GM06990 (cell line): Measurements from ENCODE around the gene CETN1.

Experiments
- DNase-seq: peaks from one replicate; pipeline ENCODE4 v3.0.0-alpha.2; 2011; ENCODE audit not compliant: insufficient read length; ENCODE audit errors: extremely low read depth
- H3K27me3 ChIP-seq: replicated peaks from 2 replicates; pipeline ENCODE4 v1.6.0; 2011; ENCODE audit warnings: low read length; ENCODE audit not compliant: control insufficient read depth, insufficient read depth
- H3K36me3 ChIP-seq: 2 replicates; pipeline ENCODE4 v1.5.1; 2011; ENCODE audit warnings: low read length; ENCODE audit not compliant: control insufficient read depth, insufficient read depth
- H3K4me3 ChIP-seq: replicated peaks from 2 replicates; pipeline ENCODE4 v1.5.1; 2011; ENCODE audit warnings: low read depth, mild to moderate bottlenecking, control low read depth, low read length
- CTCF ChIP-seq: IDR thresholded peaks from 2 replicates; pipeline ENCODE4 v1.5.1; 2011; ENCODE audit warnings: low read length, control low read depth, mild to moderate bottlenecking, inconsistent platforms; ENCODE audit not compliant: insufficient read depth, poor library complexity, severe bottlenecking

Gene CETN1

GRCh38 chr18:580154-580553 is at the start of gene CETN1:
TSS of gene CETN1 (plus strand) at chr18:580380. CDS start at chr18:580409, 29 bp downstream.
- H3K27me3 ChIP-seq = no peaks in the 10 kb centered on the region
- DNase-seq = no peak
- no peaks in the 10 kb centered on the region for H3K36me3 ChIP-seq

GRCh38 chr18:532018-532417 is 48.2 kb upstream of the CETN1 start:
- TF ChIP-seq CTCF = no peak
- DNase-seq = no peak
- H3K4me3 ChIP-seq = no peak overlapping the region
- no peaks in the 10 kb centered on the region for H3K27me3 ChIP-seq
- no peaks in the 10 kb centered on the region for H3K36me3 ChIP-seq

More at GRCh38 chr18:580154-580553, at the start of gene CETN1:
- no peak for TF ChIP-seq CTCF
- H3K4me3 ChIP-seq = no peak within 1 kb of the TSS

- Histone ChIP-seq H3K27me3 (no peaks in the 10 kb centered on the region), H3K36me3 (no peaks in the 10 kb centered on the region), H3K4me3 (no peak overlapping the region)
- DNase-seq = no peak
- no peak for TF ChIP-seq CTCF
Measured at GRCh38 chr18:532632-533031, 47.5 kb upstream of the CETN1 start.

GRCh38 chr18:533995-534601 is 46.1 kb upstream of the CETN1 start:
- TF ChIP-seq CTCF = no peak
- Histone ChIP-seq H3K4me3 (no peak overlapping the region), H3K36me3 (no peaks in the 10 kb centered on the region), H3K27me3 (no peaks in the 10 kb centered on the region)
- DNase-seq = no peak

GRCh38 chr18:543447-544078 is 36.6 kb upstream of the CETN1 start:
- Histone ChIP-seq H3K4me3 (no peak overlapping the region), H3K36me3 (no peaks in the 10 kb centered on the region), H3K27me3 (no peaks in the 10 kb centered on the region)
- no peak for TF ChIP-seq CTCF
- DNase-seq = no peak

- Histone ChIP-seq H3K27me3 (no peaks in the 10 kb centered on the region), H3K4me3 (no peak overlapping the region), H3K36me3 (no peaks in the 10 kb centered on the region)
- no peak for DNase-seq
- no peak for TF ChIP-seq CTCF
Measured at GRCh38 chr18:549967-550366, 30.2 kb upstream of the CETN1 start.
